Lower leg skin (tissue), 4 donors: ENCODE results near the gene INPP5B. TPM values are rescaled to one million over a fixed set of nuclear protein-coding genes. Genes with fewer than 3 reads are reported as not detected.

ENCODE experiments used
- DNase-seq, 2 donors: peaks; one replicate each; pipeline ENCODE4 v3.0.0-alpha.2; 2019; ENCODE audit warnings: low spot score in 2 of 2
- H3K4me3 ChIP-seq: fragments of 200-600 bp; sonication (generic); 2 replicates; pipeline ENCODE4 v1.5.1; 2017; ENCODE audit warnings: mild to moderate bottlenecking, low read depth; ENCODE audit not compliant: poor library complexity, severe bottlenecking
- CTCF ChIP-seq, 3 donors: fragments of 450-650 bp; IDR thresholded peaks; one replicate each; pipeline ENCODE4 v1.5.1; 2016; ENCODE audit warnings: antibody characterized with exemption in 3 of 3, mild to moderate bottlenecking in 3 of 3, moderate library complexity in 2 of 3
- POLR2A ChIP-seq, 2 donors: fragments of 450-650 bp; IDR thresholded peaks; one replicate each; pipeline ENCODE4 v1.6.1; 2016 to 2017; ENCODE audit warnings: antibody characterized with exemption in 2 of 2, mild to moderate bottlenecking in 1 of 2, moderate library complexity in 1 of 2
- whole genome bisulfite sequencing, 2 donors: methylation state at CpG; one replicate each; pipeline ENCODE4 v1.1.5; 2018; 5-methylcytosine and 5-hydroxymethylcytosine counted together
- intact Hi-C: fragments of 100-400 bp; cut with DNase I; formaldehyde crosslinking; loops from one replicate; pipeline ENCODE4 v1.15.0; 2023; ENCODE audit warnings: low total_unique reads
- total RNA-seq, 4 donors: library from RNA; depleted of rRNA; stranded (reverse); fragments of >200 nt; gene quantifications; one replicate each; pipeline ENCODE4 v1.1.0, GENCODE V29; 2016

INPP5B gene
- total RNA-seq, 4 donors from 2014 or later = 12.9 to 23.3 (median 18.7) TPM

DNA sequence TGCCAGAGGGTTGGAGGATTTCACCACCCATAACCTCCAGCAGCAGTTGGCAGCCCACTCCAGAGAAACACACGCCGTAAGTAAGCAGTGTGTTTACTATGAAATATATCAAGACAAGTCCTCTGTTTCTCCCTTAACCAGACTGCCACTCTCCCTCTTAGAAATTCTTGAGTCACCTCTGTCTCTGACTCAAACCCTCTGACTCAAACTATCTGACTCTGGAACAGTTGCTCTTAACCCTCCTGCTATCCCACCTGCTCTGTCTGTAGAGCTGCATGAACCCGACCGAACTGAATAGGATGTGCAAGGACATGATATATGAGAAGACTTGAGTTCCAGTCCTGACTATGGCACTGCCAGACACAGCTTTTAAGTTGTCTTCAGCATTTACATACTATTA lies 14.1 kb downstream of the INPP5B start:
- intact Hi-C loops = no loop called here
- no peak for DNase-seq
- TF ChIP-seq CTCF (IDR thresholded peaks at IDR 0.05) (no peak), POLR2A (IDR thresholded peaks at IDR 0.05) (no peak)
- no peak overlapping the region for H3K4me3 ChIP-seq
- 69 to 77% methylated on average over 4 of the region's 4 CpGs for WGBS, 2 donors

DNA sequence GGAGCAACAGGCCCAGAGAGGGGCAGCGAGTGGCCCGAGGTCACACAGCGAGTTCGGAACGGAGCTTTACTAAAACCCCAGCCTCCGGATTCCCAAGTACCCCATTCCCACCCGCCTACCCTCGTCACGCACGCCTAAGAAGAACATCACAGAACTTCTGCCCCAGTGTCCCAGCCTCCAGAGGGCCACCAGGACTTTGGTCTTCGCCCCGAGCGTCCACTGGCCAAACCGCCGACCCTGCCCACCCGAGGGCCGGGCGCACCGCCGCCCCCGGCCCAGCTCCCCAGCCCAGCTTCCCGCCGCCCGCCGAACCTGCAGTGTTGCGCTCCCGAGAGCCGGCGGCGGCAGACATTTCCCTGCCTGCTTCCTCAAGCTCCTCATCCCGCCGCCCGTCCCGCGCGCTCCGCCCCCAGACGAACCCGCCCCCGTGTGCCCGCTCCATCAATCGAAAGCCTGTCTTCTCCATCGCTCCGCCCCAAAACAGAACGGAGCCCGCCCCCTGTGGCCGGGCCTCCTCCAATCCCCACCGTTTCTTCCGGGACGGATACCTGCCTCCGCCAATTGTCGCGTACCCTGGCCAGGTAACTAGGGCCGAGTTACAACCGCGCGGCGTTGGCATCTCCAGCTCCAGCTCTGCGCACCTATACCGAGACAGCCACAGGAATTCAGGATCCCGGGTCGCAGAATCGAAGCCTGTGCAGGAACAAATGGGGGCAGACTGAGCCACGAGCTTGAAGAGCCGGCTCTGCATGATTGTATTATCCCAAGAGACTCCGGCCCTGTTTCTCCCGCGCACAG lies 15.3 kb downstream of the INPP5B start:
- peak; percentile 97 to 99 for DNase-seq
- 1% methylated on average over 44 to 58 of the region's 68 CpGs for WGBS, 2 donors
- TF ChIP-seq CTCF (IDR thresholded peaks at IDR 0.05) (no peak), POLR2A (IDR thresholded peaks at IDR 0.05) (no peak)
- intact Hi-C loops = no loop called here
- H3K4me3 ChIP-seq = peak overlapping the region; percentile 68

DNA sequence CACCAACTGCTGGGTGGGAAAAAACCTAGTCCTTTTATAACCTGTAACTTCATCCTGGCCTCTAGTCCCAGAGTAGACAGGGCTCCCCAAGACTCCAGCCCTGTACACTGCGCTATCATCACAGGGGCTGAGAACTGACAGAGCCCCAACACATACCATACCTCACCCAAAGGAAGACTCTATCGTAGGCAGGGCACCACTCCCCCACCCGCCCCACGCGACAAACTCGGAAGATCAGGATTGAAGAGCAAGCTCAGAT lies 15.8 kb downstream of the INPP5B start:
- peak overlapping the region; percentile 68 for H3K4me3 ChIP-seq
- intact Hi-C loops = no loop called here
- WGBS, 2 donors = 9% methylated on average over 5 to 6 of the region's 6 CpGs
- DNase-seq = no peak
- no peak for TF ChIP-seq CTCF (IDR thresholded peaks at IDR 0.05)
- TF ChIP-seq POLR2A (IDR thresholded peaks at IDR 0.05) = no peak

DNA sequence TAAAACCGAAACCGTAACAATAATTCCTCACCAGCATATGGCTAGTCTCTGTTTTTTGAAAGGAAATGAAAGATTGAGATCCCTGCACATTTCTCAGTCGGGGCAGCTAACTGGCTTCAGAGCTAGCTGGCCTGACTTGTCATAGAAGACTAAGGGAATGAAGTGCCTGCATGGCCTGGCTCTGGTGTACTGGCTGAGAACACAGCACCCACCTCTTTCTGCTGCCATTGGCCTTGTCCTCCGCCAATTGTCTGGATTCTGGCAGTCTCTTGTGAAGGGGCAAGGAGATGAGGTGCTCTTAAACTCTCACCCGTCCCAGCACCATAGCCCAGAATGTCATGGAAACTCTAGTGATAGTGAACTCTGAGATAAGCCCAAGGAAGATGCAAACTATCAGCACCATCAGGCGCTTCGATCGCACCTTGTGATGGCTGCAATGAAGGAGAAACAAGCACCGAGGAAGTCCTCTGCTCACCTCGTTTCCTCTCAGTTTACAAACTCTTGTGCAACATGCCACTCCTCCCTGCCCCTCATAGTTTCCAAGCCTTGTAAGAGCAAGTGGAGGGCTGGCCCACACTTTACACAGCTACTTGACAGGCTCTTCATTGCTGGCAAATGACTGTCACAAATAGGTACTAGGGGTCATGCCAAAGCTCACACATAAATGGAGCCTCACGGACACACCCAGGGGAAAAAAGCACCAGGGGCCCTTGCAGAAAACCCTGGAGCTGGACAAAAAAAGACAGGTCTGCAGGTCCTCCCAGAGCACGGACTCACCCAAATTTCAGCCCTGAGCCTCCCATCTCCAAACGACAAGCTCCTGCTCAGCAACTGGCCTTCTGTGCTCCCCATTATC lies 16.4 kb downstream of the INPP5B start:
- TF ChIP-seq CTCF (IDR thresholded peaks at IDR 0.05) (no peak), POLR2A (IDR thresholded peaks at IDR 0.05) (no peak)
- 64 to 71% methylated on average over 13 of the region's 13 CpGs for WGBS, 2 donors
- intact Hi-C loops = no loop called here
- H3K4me3 ChIP-seq = peak overlapping the region; percentile 68
- no peak for DNase-seq

- no peak for DNase-seq
- intact Hi-C loops = no loop called here
- H3K4me3 ChIP-seq = no peak overlapping the region
- 58 to 64% methylated on average over 13 of the region's 13 CpGs for WGBS, 2 donors
- TF ChIP-seq CTCF (IDR thresholded peaks at IDR 0.05) (no peak), POLR2A (IDR thresholded peaks at IDR 0.05) (no peak)
Measured at GRCh38 chr1:37926038-37926924, 20.6 kb downstream of the INPP5B start.
